Sigmoid colon (tissue), 4 donors: ENCODE data around the gene ANKS6.

Source experiments
- CTCF ChIP-seq, 4 experiments: fragments of 450-650 bp in 3 of 4; fragments of 200-600 bp in 1 of 4; IDR thresholded peaks; one replicate each; pipeline ENCODE4 v1.5.1; 2016 to 2019; ENCODE audit warnings: antibody characterized with exemption in 4 of 4, mild to moderate bottlenecking in 3 of 4, moderate library complexity in 2 of 4
- POLR2A ChIP-seq, 2 donors: fragments of 450-650 bp; IDR thresholded peaks; one replicate each; pipeline ENCODE4 v1.6.1; 2016; ENCODE audit warnings: antibody characterized with exemption in 2 of 2, mild to moderate bottlenecking in 2 of 2, moderate library complexity in 2 of 2
- POLR2AphosphoS5 ChIP-seq, 4 donors: sonication (generic); formaldehyde crosslinking; IDR thresholded peaks; one replicate each; pipeline ENCODE4 v1.6.1; 2017; ENCODE audit warnings: antibody characterized with exemption in 4 of 4

DNA sequence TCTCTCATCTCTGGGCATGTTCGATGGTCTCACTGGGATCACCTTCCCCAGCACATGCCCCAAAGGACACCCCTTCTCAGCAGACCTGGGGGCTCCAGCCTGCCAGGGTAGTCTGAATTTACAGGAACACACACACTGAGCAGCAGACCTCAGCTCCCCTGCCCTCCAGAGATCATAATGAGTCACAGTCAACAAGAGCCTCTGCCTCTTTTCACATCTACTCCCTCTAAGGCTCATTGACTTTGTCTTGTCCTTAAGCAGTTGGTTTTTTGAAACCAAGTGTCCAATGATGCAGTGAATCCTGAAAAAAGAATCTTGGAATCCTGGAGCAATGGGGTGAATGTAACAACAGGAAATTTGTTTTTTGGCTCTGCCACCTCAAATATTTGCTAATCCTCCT, 108.4 kb downstream of the ANKS6 start:
- TF ChIP-seq CTCF (IDR thresholded peaks at IDR 0.05): no peak
- TF ChIP-seq POLR2AphosphoS5 (IDR thresholded peaks at IDR 0.05): no peak
- TF ChIP-seq POLR2A (IDR thresholded peaks at IDR 0.05): no peak
